BE2C (cell line): ENCODE measurements around the gene OR1E2.
A peak's percentile ranks its signal among the peaks of the same experiment; 100 is the strongest.
"Not testable (repeated sequence)": the region's sequence is repeated elsewhere in the genome, so short reads cannot be mapped to it uniquely, and the experiment has no call there.

Source experiments
- DNase-seq: peaks from one replicate; pipeline ENCODE4 v3.0.0-alpha.2; 2020
- H3K27me3 ChIP-seq: fragments of 250-450 bp; sonication (Bioruptor Pico); 2 replicates; pipeline ENCODE4 v1.5.1; 2020; ENCODE audit warnings: mild to moderate bottlenecking
- H3K36me3 ChIP-seq: fragments of 250-450 bp; sonication (Bioruptor Pico); 2 replicates; pipeline ENCODE4 v1.5.1; 2020; ENCODE audit warnings: mild to moderate bottlenecking
- H3K4me1 ChIP-seq: fragments of 250-450 bp; sonication (Bioruptor Pico); 2 replicates; pipeline ENCODE4 v1.5.1; 2020
- H3K4me3 ChIP-seq: 2 replicates; pipeline ENCODE4 v1.5.1; 2011; ENCODE audit warnings: low read depth, low read length
- H3K9me3 ChIP-seq: fragments of 250-450 bp; sonication (Bioruptor Pico); 2 replicates; pipeline ENCODE4 v1.5.1; 2020
- CTCF ChIP-seq: IDR thresholded peaks from 2 replicates; pipeline ENCODE4 v1.5.1; 2012; ENCODE audit warnings: mild to moderate bottlenecking, low read depth, low read length

OR1E2 gene

GRCh38 chr17:3447625-3448024, 14.0 kb upstream of the OR1E2 start:
- Histone ChIP-seq H3K27me3 (no peaks in the 10 kb centered on the region), H3K4me1 (no peaks in the 10 kb centered on the region), H3K9me3 (no peaks in the 10 kb centered on the region), H3K36me3 (no peaks in the 10 kb centered on the region), H3K4me3 (no peak overlapping the region)
- DNase-seq: no peak
- TF ChIP-seq CTCF: peak; percentile 32; the same call in 1 of the 2 replicates

GRCh38 chr17:3440451-3440850, 6.8 kb upstream of the OR1E2 start:
- TF ChIP-seq CTCF: no peak
- no peak for DNase-seq

GRCh38 chr17:3438368-3438767, 4.7 kb upstream of the OR1E2 start:
- Histone ChIP-seq H3K36me3 (no peaks in the 10 kb centered on the region), H3K4me3 (no peak overlapping the region), H3K9me3 (no peaks in the 10 kb centered on the region), H3K4me1 (no peaks in the 10 kb centered on the region), H3K27me3 (no peaks in the 10 kb centered on the region; the same call in 1 of the 2 replicates)
- no peak for TF ChIP-seq CTCF
- DNase-seq: no peak

More at GRCh38 chr17:3440451-3440850, 6.8 kb upstream of the OR1E2 start:
- Histone ChIP-seq H3K27me3 (no peaks in the 10 kb centered on the region; the same call in 1 of the 2 replicates), H3K4me1 (no peaks in the 10 kb centered on the region), H3K9me3 (no peaks in the 10 kb centered on the region), H3K4me3 (no peak overlapping the region), H3K36me3 (no peaks in the 10 kb centered on the region)

- not testable (repeated sequence) for H3K36me3 ChIP-seq, H3K4me3 ChIP-seq, H3K4me1 ChIP-seq, DNase-seq, H3K27me3 ChIP-seq, H3K9me3 ChIP-seq
These were observed 426 bp downstream of the OR1E2 start for GRCh38 chr17:3433215-3433614.

GRCh38 chr17:3418222-3418621, 15.4 kb downstream of the OR1E2 start:
- Histone ChIP-seq H3K4me1 (no peaks in the 10 kb centered on the region), H3K4me3 (no peak overlapping the region), H3K9me3 (no peaks in the 10 kb centered on the region), H3K27me3 (no peaks in the 10 kb centered on the region), H3K36me3 (no peaks in the 10 kb centered on the region)
- DNase-seq: no peak
- no peak for TF ChIP-seq CTCF

GRCh38 chr17:3415610-3416009, 18.0 kb downstream of the OR1E2 start:
- Histone ChIP-seq H3K4me1 (no peaks in the 10 kb centered on the region), H3K4me3 (no peak overlapping the region), H3K9me3 (no peaks in the 10 kb centered on the region), H3K36me3 (no peaks in the 10 kb centered on the region), H3K27me3 (no peaks in the 10 kb centered on the region)
- DNase-seq: no peak
- no peak for TF ChIP-seq CTCF

- not testable (repeated sequence) for H3K4me1 ChIP-seq, H3K36me3 ChIP-seq, DNase-seq, H3K9me3 ChIP-seq, H3K27me3 ChIP-seq, H3K4me3 ChIP-seq
These were observed 21.4 kb downstream of the OR1E2 start for GRCh38 chr17:3412216-3412615.
